Endodermal cell (in vitro differentiated cells): ENCODE data around the gene PAX8. TPM values are rescaled to one million over a fixed set of nuclear protein-coding genes. Genes with fewer than 3 reads are reported as not detected.

Experiments used
- DNase-seq: peaks from one replicate; pipeline ENCODE4 v3.0.0-alpha.2; 2017
- H3K27ac ChIP-seq: 2 replicates; pipeline ENCODE4 v1.5.1; 2013; ENCODE audit warnings: mild to moderate bottlenecking, low read depth, low read length, moderate library complexity
- H3K27me3 ChIP-seq: 2 replicates; pipeline ENCODE4 v1.6.1; 2013; ENCODE audit warnings: mild to moderate bottlenecking, low read length, moderate library complexity; ENCODE audit not compliant: insufficient read depth, control insufficient read depth, poor library complexity, severe bottlenecking
- H3K36me3 ChIP-seq: 2 replicates; pipeline ENCODE4 v1.7.0; 2013; ENCODE audit warnings: mild to moderate bottlenecking, low read length, moderate library complexity; ENCODE audit not compliant: control insufficient read depth, insufficient read depth
- H3K4me1 ChIP-seq: one replicate; pipeline ENCODE4 v1.7.0; 2013; ENCODE audit warnings: low read length; ENCODE audit not compliant: control insufficient read depth, insufficient read depth
- H3K4me3 ChIP-seq: 2 replicates; pipeline ENCODE4 v1.5.1; 2013; ENCODE audit warnings: mild to moderate bottlenecking, low read length, moderate library complexity
- H3K9ac ChIP-seq: 2 replicates; pipeline ENCODE4 v1.6.1; 2013; ENCODE audit warnings: mild to moderate bottlenecking, low read length, moderate library complexity; ENCODE audit not compliant: poor library complexity, severe bottlenecking; ENCODE audit errors: extremely low read depth
- H3K9me3 ChIP-seq: 2 replicates; pipeline ENCODE4 v1.6.1; 2013; ENCODE audit warnings: mild to moderate bottlenecking, low read length, moderate library complexity; ENCODE audit not compliant: control insufficient read depth
- H3K27ac Mint-ChIP-seq: 2 replicates; pipeline ENCODE4 v1.8.0; 2020; ENCODE audit warnings: mixed read lengths
- H3K27me3 Mint-ChIP-seq: 2 replicates; pipeline ENCODE4 v1.8.0; 2021; ENCODE audit warnings: mild to moderate bottlenecking, mixed read lengths; ENCODE audit not compliant: insufficient read depth
- H3K36me3 Mint-ChIP-seq: 2 replicates; pipeline ENCODE4 v1.8.0; 2020; ENCODE audit warnings: low read depth, mixed read lengths
- H3K4me1 Mint-ChIP-seq: 2 replicates; pipeline ENCODE4 v1.8.0; 2020; ENCODE audit warnings: mixed read lengths
- H3K4me3 Mint-ChIP-seq: 2 replicates; pipeline ENCODE4 v1.8.0; 2020; ENCODE audit warnings: mild to moderate bottlenecking, moderate library complexity, mixed read lengths
- H3K9me3 Mint-ChIP-seq: 2 replicates; pipeline ENCODE4 v1.8.0; 2020; ENCODE audit warnings: mild to moderate bottlenecking, mixed read lengths
- WGBS, 2 experiments: methylation state at CpG; one replicate each; pipeline versions ENCODE4 v1.1.5 to v1.1.7; 2013; ENCODE audit warnings: missing lambda C conversion rate in 2 of 2, mixed read lengths in 1 of 2; ENCODE audit not compliant: insufficient coverage in 1 of 2, insufficient read length in 1 of 2; 5-methylcytosine and 5-hydroxymethylcytosine counted together
- total RNA-seq, 2 donors: library from RNA; stranded (reverse); fragmentation: NEBNext Ultra II Directional in 1 of 2; extraction: Animal tissue kit (Norgen Biotek cat#: 25700) in 1 of 2; gene quantifications; 2 replicates in 1 of 2; 3 replicates in 1 of 2; pipeline ENCODE4 v1.2.1, GENCODE V29; 2021
- TF ChIP-seq, protein P1 (sequence below): fragments of 200-600 bp; sonication (generic); conservative IDR thresholded peaks from 2 replicates; pipeline ENCODE4 v1.5.0; 2021; ENCODE audit warnings: antibody characterized with exemption, mild to moderate bottlenecking

The PAX8 gene
- total RNA-seq, 2 donors from 2014 or later: 0.09 to 0.11 TPM

DNA sequence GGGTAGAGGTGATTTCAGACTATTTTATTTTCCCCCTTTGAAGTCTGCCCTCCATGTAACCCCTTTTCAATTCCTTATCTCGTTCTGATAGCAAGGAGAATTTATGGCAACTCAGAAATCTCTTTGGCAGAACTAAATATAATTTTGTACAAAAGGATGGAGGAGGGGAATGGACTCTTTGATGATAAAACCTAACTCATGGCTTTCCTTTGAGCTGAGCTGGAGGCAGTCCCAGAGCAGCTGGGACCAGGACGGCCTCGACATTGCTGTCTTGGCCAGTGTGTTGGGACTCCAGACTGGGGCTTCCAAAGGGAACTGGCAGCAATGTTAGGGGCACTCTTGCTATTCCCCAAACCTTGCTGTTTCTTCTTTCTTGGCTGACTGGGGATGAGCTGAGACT lies 47.7 kb downstream of the PAX8 start:
- H3K27me3 ChIP-seq: no peaks in the 10 kb centered on the region
- no peak overlapping the region for H3K27ac Mint-ChIP-seq

DNA sequence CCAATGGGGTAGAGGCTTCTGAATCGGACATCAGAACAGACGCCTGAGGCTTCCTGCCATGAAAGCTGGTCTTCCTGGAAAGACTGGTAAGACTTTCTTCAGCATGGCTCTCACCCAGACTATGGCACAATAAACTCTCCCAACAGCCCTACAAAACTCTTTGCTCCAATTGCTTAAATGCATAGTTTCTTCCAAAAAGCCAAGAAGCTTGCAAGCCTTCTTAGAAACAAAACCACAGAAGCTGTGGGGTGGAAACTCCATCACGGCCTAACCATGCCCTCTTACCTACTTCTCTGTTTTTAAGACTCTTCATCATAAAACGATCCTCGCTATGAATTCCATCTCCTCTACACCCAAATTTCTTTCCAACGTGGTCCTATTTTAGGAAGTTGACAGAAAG lies 48.2 kb downstream of the PAX8 start:
- no peak overlapping the region for H3K4me3 ChIP-seq
- 87 to 89% methylated on average over 3 to 6 of the region's 6 CpGs for WGBS, 2 experiments
- H3K4me1 ChIP-seq: peaks cover 2% of the 10 kb centered on the region
- H3K9me3 Mint-ChIP-seq: no peaks in the 10 kb centered on the region
- no peak overlapping the region for H3K27ac Mint-ChIP-seq
- TF ChIP-seq, protein P1, sequence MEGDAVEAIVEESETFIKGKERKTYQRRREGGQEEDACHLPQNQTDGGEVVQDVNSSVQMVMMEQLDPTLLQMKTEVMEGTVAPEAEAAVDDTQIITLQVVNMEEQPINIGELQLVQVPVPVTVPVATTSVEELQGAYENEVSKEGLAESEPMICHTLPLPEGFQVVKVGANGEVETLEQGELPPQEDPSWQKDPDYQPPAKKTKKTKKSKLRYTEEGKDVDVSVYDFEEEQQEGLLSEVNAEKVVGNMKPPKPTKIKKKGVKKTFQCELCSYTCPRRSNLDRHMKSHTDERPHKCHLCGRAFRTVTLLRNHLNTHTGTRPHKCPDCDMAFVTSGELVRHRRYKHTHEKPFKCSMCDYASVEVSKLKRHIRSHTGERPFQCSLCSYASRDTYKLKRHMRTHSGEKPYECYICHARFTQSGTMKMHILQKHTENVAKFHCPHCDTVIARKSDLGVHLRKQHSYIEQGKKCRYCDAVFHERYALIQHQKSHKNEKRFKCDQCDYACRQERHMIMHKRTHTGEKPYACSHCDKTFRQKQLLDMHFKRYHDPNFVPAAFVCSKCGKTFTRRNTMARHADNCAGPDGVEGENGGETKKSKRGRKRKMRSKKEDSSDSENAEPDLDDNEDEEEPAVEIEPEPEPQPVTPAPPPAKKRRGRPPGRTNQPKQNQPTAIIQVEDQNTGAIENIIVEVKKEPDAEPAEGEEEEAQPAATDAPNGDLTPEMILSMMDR: no peak
- no peak overlapping the region for H3K9ac ChIP-seq
- H3K4me1 Mint-ChIP-seq: peaks cover 5% of the 10 kb centered on the region
- no peak overlapping the region for H3K27ac ChIP-seq
- H3K36me3 Mint-ChIP-seq: no peaks in the 10 kb centered on the region
- no peaks in the 10 kb centered on the region for H3K9me3 ChIP-seq
- H3K4me3 Mint-ChIP-seq: no peak overlapping the region
- no peaks in the 10 kb centered on the region for H3K27me3 ChIP-seq
- no peaks in the 10 kb centered on the region for H3K36me3 ChIP-seq
- H3K27me3 Mint-ChIP-seq: peaks cover 9% of the 10 kb centered on the region
- no peak for DNase-seq

More for the DNA sequence above, 47.7 kb downstream of the PAX8 start:
- H3K9me3 Mint-ChIP-seq: no peaks in the 10 kb centered on the region
- Histone ChIP-seq H3K9me3 (no peaks in the 10 kb centered on the region), H3K4me1 (peaks cover 2% of the 10 kb centered on the region), H3K9ac (no peak overlapping the region), H3K36me3 (no peaks in the 10 kb centered on the region), H3K27ac (no peak overlapping the region), H3K4me3 (no peak overlapping the region)
- 85% methylated on average over 3 of the region's 3 CpGs; no CpG with 5 or more reads in 1 of the 2 experiments for WGBS, 2 experiments
- H3K36me3 Mint-ChIP-seq: no peaks in the 10 kb centered on the region
- no peak overlapping the region for H3K4me3 Mint-ChIP-seq
- H3K27me3 Mint-ChIP-seq: peaks cover 9% of the 10 kb centered on the region
- H3K4me1 Mint-ChIP-seq: peaks cover 5% of the 10 kb centered on the region
- TF ChIP-seq, protein P1: no peak
- no peak for DNase-seq

DNA sequence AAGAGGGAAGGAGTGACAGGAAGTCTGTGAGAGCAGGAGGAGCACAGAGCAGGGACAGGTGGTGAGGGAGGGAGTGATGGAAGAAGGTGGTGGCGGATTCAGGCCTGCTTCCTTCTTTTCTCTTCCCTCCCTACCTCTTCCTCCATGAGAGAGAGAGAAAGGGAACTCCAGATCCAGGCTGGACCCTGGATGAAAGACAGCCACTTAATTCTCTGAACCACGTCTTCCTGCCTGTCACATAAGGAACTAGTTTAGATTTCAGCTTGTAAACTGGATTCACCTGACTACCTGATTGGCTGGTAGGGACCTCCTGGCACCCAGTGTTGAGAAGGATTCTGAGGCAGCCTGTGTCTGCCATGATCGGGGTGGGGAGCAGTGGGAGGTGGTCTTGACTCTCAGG lies 48.9 kb downstream of the PAX8 start:
- no peak overlapping the region for H3K27ac Mint-ChIP-seq
- no peak overlapping the region for H3K9ac ChIP-seq
- H3K4me1 Mint-ChIP-seq: peaks cover 5% of the 10 kb centered on the region
- peaks cover 5% of the 10 kb centered on the region for H3K4me1 ChIP-seq
- H3K4me3 Mint-ChIP-seq: no peak overlapping the region
- TF ChIP-seq, protein P1: no peak
- no peak overlapping the region for H3K4me3 ChIP-seq
- H3K27me3 Mint-ChIP-seq: peaks cover 9% of the 10 kb centered on the region
- H3K36me3 ChIP-seq: no peaks in the 10 kb centered on the region
- H3K36me3 Mint-ChIP-seq: no peaks in the 10 kb centered on the region
- WGBS, 2 experiments: 84 to 100% methylated on average over 1 to 3 of the region's 3 CpGs
- no peak for DNase-seq
- no peaks in the 10 kb centered on the region for H3K9me3 Mint-ChIP-seq
- H3K27me3 ChIP-seq: no peaks in the 10 kb centered on the region
- no peak overlapping the region for H3K27ac ChIP-seq
- H3K9me3 ChIP-seq: no peaks in the 10 kb centered on the region
